H1 (cell line): ENCODE data around the gene RAB21. TPM values are rescaled to one million over a fixed set of nuclear protein-coding genes. Genes with fewer than 3 reads are reported as not detected.
A peak's percentile ranks its signal among the peaks of the same experiment; 100 is the strongest.

ENCODE experiments used
- CTCF ChIA-PET: fragments of 300-600 bp; sonication (Branson Sonifier 250); formaldehyde crosslinking; loops from one replicate; lab custom pipeline; 2021; ENCODE audit not compliant: partially characterized antibody; lab: Charles Lee
- POLR2A ChIA-PET: fragments of 300-600 bp; sonication (Branson Sonifier 250); formaldehyde crosslinking; loops from one replicate; lab custom pipeline; 2021; ENCODE audit warnings: inconsistent platforms; ENCODE audit not compliant: partially characterized antibody; lab: Charles Lee
- DNase-seq, 2 experiments: peaks; one replicate each; pipeline versions ENCODE4 v3.0.0 to v3.0.0-alpha.2; 2010 to 2022; ENCODE audit warnings: low spot score in 2 of 2, low read depth in 1 of 2, mixed read lengths in 1 of 2
- FAIRE-seq: peaks from 2 replicates; lab custom pipeline; 2011; peaks lifted over from hg19 to GRCh38; lab: Jason Lieb, UNC
- H2AFZ ChIP-seq: 2 replicates; pipeline ENCODE4 v1.8.1; 2012; ENCODE audit warnings: low read length, inconsistent platforms
- H2AK5ac ChIP-seq: 2 replicates; pipeline ENCODE4 v1.6.1; 2013; ENCODE audit warnings: low read depth, low read length
- H2BK120ac ChIP-seq: replicated peaks from 2 replicates; pipeline ENCODE3; 2013; ENCODE audit warnings: low read depth, low read length, inconsistent platforms
- H2BK12ac ChIP-seq: 2 replicates; pipeline ENCODE4 v1.6.1; 2013; ENCODE audit warnings: low read depth, low read length
- H2BK15ac ChIP-seq: 2 replicates; pipeline ENCODE4 v1.6.1; 2013; ENCODE audit warnings: low read length
- H2BK20ac ChIP-seq: 2 replicates; pipeline ENCODE4 v1.6.1; 2013; ENCODE audit warnings: low read length
- H2BK5ac ChIP-seq: 2 replicates; pipeline ENCODE4 v1.6.1; 2013; ENCODE audit warnings: low read depth, low read length
- H3K14ac ChIP-seq: 2 replicates; pipeline ENCODE4 v1.6.1; 2013; ENCODE audit warnings: inconsistent platforms; ENCODE audit not compliant: insufficient read length
- H3K18ac ChIP-seq: 2 replicates; pipeline ENCODE4 v1.6.1; 2013; ENCODE audit warnings: low read length; ENCODE audit errors: extremely low read depth
- H3K23ac ChIP-seq: 2 replicates; pipeline ENCODE4 v1.6.1; 2013; ENCODE audit warnings: inconsistent platforms; ENCODE audit not compliant: insufficient read length
- H3K23me2 ChIP-seq: 2 replicates; pipeline ENCODE4 v1.6.1; 2013; ENCODE audit warnings: low read depth, low read length
- H3K27ac ChIP-seq: 2 replicates; pipeline ENCODE4 v1.6.1; 2011; ENCODE audit warnings: low read depth, low read length, inconsistent platforms
- H3K27me3 ChIP-seq, 4 experiments: replicated peaks in 1 of 4; 1 replicate in 1 of 4; 2 replicates in 3 of 4; pipeline versions ENCODE4 v1.6.1 to v1.8.1; 2011 to 2013; ENCODE audit warnings: low read length in 3 of 4, mild to moderate bottlenecking in 3 of 4, inconsistent platforms in 2 of 4, mixed read lengths in 2 of 4, moderate library complexity in 1 of 4; ENCODE audit not compliant: control insufficient read depth in 3 of 4, insufficient read depth in 3 of 4; ENCODE audit errors: extremely low read depth in 1 of 4
- H3K36me3 ChIP-seq, 4 experiments: 2 replicates each; pipeline versions ENCODE4 v1.6.1 to v1.8.1; 2011 to 2013; ENCODE audit warnings: mild to moderate bottlenecking in 4 of 4, low read length in 3 of 4, moderate library complexity in 2 of 4, control low read depth in 1 of 4, inconsistent platforms in 1 of 4; ENCODE audit not compliant: insufficient read depth in 4 of 4, control insufficient read depth in 2 of 4
- H3K4ac ChIP-seq: replicated peaks from 2 replicates; pipeline ENCODE3; 2013; ENCODE audit warnings: low read length, low read depth, mixed read lengths, inconsistent platforms; ENCODE audit not compliant: insufficient read length
- H3K4me1 ChIP-seq, 4 experiments: replicated peaks in 1 of 4; 1 replicate in 1 of 4; 2 replicates in 3 of 4; pipeline versions ENCODE4 v1.6.1 to v1.8.1; 2011 to 2013; ENCODE audit warnings: low read length in 3 of 4, inconsistent platforms in 2 of 4, mixed read lengths in 1 of 4; ENCODE audit not compliant: insufficient read depth in 4 of 4, control insufficient read depth in 3 of 4
- H3K4me2 ChIP-seq, 2 experiments: 2 replicates each; pipeline versions ENCODE4 v1.6.1 to v1.8.1; 2011 to 2013; ENCODE audit warnings: low read depth in 2 of 2, low read length in 2 of 2, control low read depth in 1 of 2, inconsistent platforms in 1 of 2, mild to moderate bottlenecking in 1 of 2; ENCODE audit not compliant: insufficient read depth in 1 of 2
- H3K4me3 ChIP-seq, 4 experiments: fragments of 200-600, 300-600 bp in 1 of 4; sonication (generic), shearing (Covaris generic), sonication (Bioruptor Twin) in 1 of 4; 2 replicates each; pipeline versions ENCODE4 v1.5.1 to v1.8.1; 2011 to 2016; ENCODE audit warnings: low read length in 4 of 4, low read depth in 3 of 4, control low read depth in 2 of 4, inconsistent platforms in 2 of 4, mild to moderate bottlenecking in 2 of 4, mixed read lengths in 1 of 4, moderate library complexity in 1 of 4; ENCODE audit not compliant: insufficient read depth in 2 of 4; ENCODE audit errors: extremely low read depth in 1 of 4
- H3K56ac ChIP-seq: replicated peaks from 2 replicates; pipeline ENCODE3; 2013; ENCODE audit warnings: low read depth, mild to moderate bottlenecking, mixed read lengths, low read length, inconsistent platforms; ENCODE audit not compliant: insufficient read length
- H3K79me1 ChIP-seq: 2 replicates; pipeline ENCODE4 v1.6.1; 2013; ENCODE audit warnings: low read depth, low read length, control low read depth
- H3K79me2 ChIP-seq, 2 experiments: 2 replicates each; pipeline versions ENCODE4 v1.6.1 to v1.8.1; 2012 to 2013; ENCODE audit warnings: low read length in 2 of 2, mild to moderate bottlenecking in 2 of 2, inconsistent platforms in 1 of 2; ENCODE audit not compliant: insufficient read depth in 2 of 2, control insufficient read depth in 1 of 2
- H3K9ac ChIP-seq, 4 experiments: replicated peaks in 1 of 4; 1 replicate in 1 of 4; 2 replicates in 3 of 4; pipeline versions ENCODE4 v1.6.1 to v1.8.1; 2011 to 2013; ENCODE audit warnings: low read depth in 3 of 4, low read length in 3 of 4, control low read depth in 2 of 4, mild to moderate bottlenecking in 2 of 4, moderate library complexity in 2 of 4, inconsistent platforms in 1 of 4; ENCODE audit errors: extremely low read depth in 1 of 4
- H3K9me3 ChIP-seq, 2 experiments: 2 replicates each; pipeline versions ENCODE4 v1.6.1 to v1.8.1; 2012 to 2013; ENCODE audit warnings: mild to moderate bottlenecking in 2 of 2, moderate library complexity in 2 of 2, control low read depth in 1 of 2, inconsistent platforms in 1 of 2, low read depth in 1 of 2, low read length in 1 of 2, mixed read lengths in 1 of 2; ENCODE audit not compliant: insufficient read depth in 2 of 2
- H4K20me1 ChIP-seq, 2 experiments: replicated peaks in 1 of 2; 2 replicates each; pipeline versions ENCODE3 to v1.8.1; 2011 to 2013; ENCODE audit warnings: inconsistent platforms in 2 of 2, low read length in 2 of 2, mild to moderate bottlenecking in 1 of 2; ENCODE audit not compliant: insufficient read depth in 2 of 2, control insufficient read depth in 1 of 2
- H4K5ac ChIP-seq: 2 replicates; pipeline ENCODE4 v1.6.1; 2013; ENCODE audit warnings: low read length, low read depth, mixed read lengths, inconsistent platforms; ENCODE audit not compliant: insufficient read length
- H4K8ac ChIP-seq: 2 replicates; pipeline ENCODE4 v1.8.0; 2013; ENCODE audit warnings: mild to moderate bottlenecking, moderate library complexity, low read length, inconsistent platforms; ENCODE audit not compliant: insufficient read depth; ENCODE audit errors: extremely low read depth
- H4K91ac ChIP-seq: replicated peaks from 2 replicates; pipeline ENCODE3; 2013; ENCODE audit warnings: low read length, mixed read lengths, inconsistent platforms; ENCODE audit not compliant: insufficient read length
- ASH2L ChIP-seq: fragments of 200-600, 300-600 bp; sonication (generic); IDR thresholded peaks from one replicate; pipeline ENCODE4 v1.7.1; 2017; ENCODE audit warnings: low read length
- FOSL1 ChIP-seq: IDR thresholded peaks from 2 replicates; pipeline ENCODE4 v1.6.1; 2011; ENCODE audit warnings: mild to moderate bottlenecking, low read depth, low read length, moderate library complexity; ENCODE audit not compliant: insufficient read depth
- GABPA ChIP-seq: IDR thresholded peaks from 2 replicates; pipeline ENCODE4 v1.6.1; 2011; ENCODE audit warnings: mild to moderate bottlenecking, low read length, moderate library complexity, borderline replicate concordance; ENCODE audit not compliant: insufficient read depth
- HDAC2 ChIP-seq, 2 experiments: fragments of 300-600 bp in 1 of 2; sonication (generic) in 1 of 2; IDR thresholded peaks; 2 replicates each; pipeline ENCODE4 v1.6.1; 2011 to 2012; ENCODE audit warnings: low read depth in 2 of 2, low read length in 2 of 2, mild to moderate bottlenecking in 2 of 2, moderate library complexity in 2 of 2, borderline replicate concordance in 1 of 2, inconsistent platforms in 1 of 2
- JUN ChIP-seq: IDR thresholded peaks from 2 replicates; pipeline ENCODE4 v1.6.1; 2011; ENCODE audit warnings: low read depth, mild to moderate bottlenecking, improper control_type of control experiment, low read length
- SAP30 ChIP-seq: fragments of 300-600 bp; sonication (generic); IDR thresholded peaks from 2 replicates; pipeline ENCODE4 v1.7.1; 2012; ENCODE audit warnings: low read length, moderate library complexity, mild to moderate bottlenecking, inconsistent platforms; ENCODE audit not compliant: insufficient read depth, insufficient replicate concordance
- SUZ12 ChIP-seq: fragments of 200-600 bp; sonication (generic); IDR thresholded peaks from 2 replicates; pipeline ENCODE4 v1.6.1; 2012; ENCODE audit warnings: mild to moderate bottlenecking, inconsistent platforms, low read length, moderate library complexity, mixed read lengths
- TAF1 ChIP-seq: IDR thresholded peaks from 2 replicates; pipeline ENCODE4 v1.6.1; 2011; ENCODE audit warnings: mild to moderate bottlenecking, low read depth, low read length
- TBP ChIP-seq: IDR thresholded peaks from 2 replicates; pipeline ENCODE4 v1.6.1; 2011; ENCODE audit warnings: low read depth, low read length, improper control_type of control experiment
- WGBS, 2 experiments: shearing (Covaris generic) in 1 of 2; methylation state at CpG; one replicate each; pipeline versions ENCODE4 v1.1.6 to v1.1.7; 2013 to 2015; ENCODE audit warnings: low lambda C conversion rate in 2 of 2, mixed read lengths in 2 of 2, inconsistent platforms in 1 of 2, low coverage in 1 of 2, missing lambda C conversion rate in 1 of 2; ENCODE audit not compliant: insufficient replicate concordance in 2 of 2, insufficient coverage in 1 of 2, insufficient read length in 1 of 2; ENCODE audit errors: extremely low coverage in 1 of 2, missing lambda C conversion rate in 1 of 2; 5-methylcytosine and 5-hydroxymethylcytosine counted together
- polyA plus RNA-seq, 7 experiments: library from polyadenylated mRNA; depleted of rRNA in 3 of 7; stranded (reverse) in 5 of 7; unstranded in 2 of 7; fragments of >200 nt in 5 of 7; fragments of 200-250 nt in 2 of 7; gene quantifications; 1 replicate in 5 of 7; 2 replicates in 1 of 7; 4 replicates in 1 of 7; pipeline versions ENCODE4 v1.2.1 to v1.2.3, GENCODE V29; 2011 to 2013; ENCODE audit warnings: missing spikeins in 2 of 7, mixed read lengths in 2 of 7
- total RNA-seq: library from RNA; stranded (reverse); fragmentation: NEBNext Ultra II Directional; extraction: Animal tissue kit (Norgen Biotek cat#: 25700); gene quantifications from 2 replicates; pipeline ENCODE4 v1.2.1, GENCODE V29; 2021
- TF ChIP-seq, protein P1 (sequence below): IDR thresholded peaks from 2 replicates; pipeline ENCODE4 v1.6.1; 2011; ENCODE audit warnings: low read length, improper control_type of control experiment

The RAB21 gene
- total and polyA plus RNA-seq, 2 of the 8 experiments (the other 6 are each of a cell fraction or from before 2014, with no cell fraction given), result 1.2 to 47.2 TPM

- Histone ChIP-seq H3K56ac (no peak overlapping the region), H4K5ac (no peak overlapping the region), H3K4ac (no peak overlapping the region), H3K4me3 (no peak overlapping the region), H2BK5ac (peak overlapping the region; percentile 85; the same call in 1 of the 2 replicates), H2AK5ac (peak overlapping the region; percentile 71; the same call in 1 of the 2 replicates), H3K23me2 (peaks cover 8% of the 10 kb centered on the region), H2BK120ac (no peak overlapping the region), H2AFZ (no peak overlapping the region), H2BK12ac (no peak overlapping the region; the same call in 1 of the 2 replicates), H3K9ac (no peak overlapping the region), H3K27me3 (peaks cover 0 to 4% (median under 1%) of the 10 kb centered on the region in 4 experiments; a peak in 1 of 7 replicates), H2BK15ac (no peak overlapping the region), H3K4me2 (peak overlapping the region in 1 of 2 experiments; percentile 90; a peak in 1 of 4 replicates), H3K79me1 (no peaks in the 10 kb centered on the region; the same call in 1 of the 2 replicates), H3K4me1 (peaks cover 0 to 4% (median 1%) of the 10 kb centered on the region in 4 experiments; a peak in 2 of 7 replicates), H3K36me3 (no peaks in the 10 kb centered on the region), H3K14ac (no peak overlapping the region), H2BK20ac (0 out of 2 replicates have a peak overlapping the region, but pooled peaks have one; percentile 34), H3K9me3 (no peaks in the 10 kb centered on the region), H4K91ac (no peak overlapping the region), H3K18ac (no peak overlapping the region), H4K20me1 (peaks cover 0 to 2% of the 10 kb centered on the region in 2 experiments), H4K8ac (peak overlapping the region; percentile 97), H3K23ac (no peak overlapping the region), H3K79me2 (peaks cover 14 to 40% of the 10 kb centered on the region in 2 experiments), H3K27ac (no peak overlapping the region)
- WGBS, 2 experiments, result 92% methylated on average over 6 of the region's 6 CpGs; no CpG with 5 or more reads in 1 of the 2 experiments
- DNase-seq (no peak), FAIRE-seq (no peak)
- POLR2A ChIA-PET, result no interaction called here
- CTCF ChIA-PET, result interaction anchor here (0.8 to 1.7 kb wide), 7 partner anchors 47 to 100 kb away, joined by 3 to 4 read pairs (median 3); partner anchors contain the start of gene TPH2
- TF ChIP-seq ASH2L (no peak), GABPA (no peak), HDAC2 (IDR thresholded peaks at IDR 0.05; ENCODE audit: borderline replicate concordance in 1 of 2, low read depth in 2 of 2, low read length in 2 of 2) (no peak), SAP30 (no peak), TAF1 (no peak), SUZ12 (no peak), FOSL1 (no peak), JUN (no peak), TBP (no peak)
- TF ChIP-seq, protein P1, sequence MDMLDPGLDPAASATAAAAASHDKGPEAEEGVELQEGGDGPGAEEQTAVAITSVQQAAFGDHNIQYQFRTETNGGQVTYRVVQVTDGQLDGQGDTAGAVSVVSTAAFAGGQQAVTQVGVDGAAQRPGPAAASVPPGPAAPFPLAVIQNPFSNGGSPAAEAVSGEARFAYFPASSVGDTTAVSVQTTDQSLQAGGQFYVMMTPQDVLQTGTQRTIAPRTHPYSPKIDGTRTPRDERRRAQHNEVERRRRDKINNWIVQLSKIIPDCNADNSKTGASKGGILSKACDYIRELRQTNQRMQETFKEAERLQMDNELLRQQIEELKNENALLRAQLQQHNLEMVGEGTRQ, result no peak
Measured at GRCh38 chr12:71838676-71839075, 84.0 kb downstream of the RAB21 start.
